ENCODE results near the gene SLX4IP.

Gene SLX4IP

GRCh38 chr20:10521836-10522235 is 86.7 kb downstream of the SLX4IP start:
- Histone ChIP-seq H3K27me3 (ENCODE audit: control insufficient read depth, insufficient read depth, low read length) (no peaks in the 10 kb centered on the region), H3K4me3 (ENCODE audit: low read depth, low read length) (no peak overlapping the region), H3K27ac (ENCODE audit: low read depth, low read length) (peak overlapping the region; percentile 36), H3K9ac (ENCODE audit: low read depth, low read length) (no peak overlapping the region), H3K9me3 (ENCODE audit: control insufficient read depth, insufficient read depth, low read length) (no peaks in the 10 kb centered on the region), H3K36me3 (ENCODE audit: control insufficient read depth, insufficient read depth, low read length) (no peaks in the 10 kb centered on the region), H3K4me1 (ENCODE audit: control insufficient read depth, insufficient read depth, low read length) (peaks cover 45% of the 10 kb centered on the region)

GRCh38 chr20:10522328-10522727 is 87.2 kb downstream of the SLX4IP start:
- H3K4me1 ChIP-seq (ENCODE audit: control insufficient read depth, insufficient read depth, low read length), result peaks cover 45% of the 10 kb centered on the region
- no peaks in the 10 kb centered on the region for H3K36me3 ChIP-seq (ENCODE audit: control insufficient read depth, insufficient read depth, low read length)
- no peak overlapping the region for H3K27ac ChIP-seq (ENCODE audit: low read depth, low read length)
- H3K9me3 ChIP-seq (ENCODE audit: control insufficient read depth, insufficient read depth, low read length), result no peaks in the 10 kb centered on the region
- no peaks in the 10 kb centered on the region for H3K27me3 ChIP-seq (ENCODE audit: control insufficient read depth, insufficient read depth, low read length)
- no peak overlapping the region for H3K4me3 ChIP-seq (ENCODE audit: low read depth, low read length)
- no peak overlapping the region for H3K9ac ChIP-seq (ENCODE audit: low read depth, low read length)

GRCh38 chr20:10523443-10523842 is 88.3 kb downstream of the SLX4IP start:
- Histone ChIP-seq H3K9ac (ENCODE audit: low read depth, low read length) (no peak overlapping the region), H3K27ac (ENCODE audit: low read depth, low read length) (peak overlapping the region; percentile 37), H3K4me1 (ENCODE audit: control insufficient read depth, insufficient read depth, low read length) (peaks cover 45% of the 10 kb centered on the region), H3K9me3 (ENCODE audit: control insufficient read depth, insufficient read depth, low read length) (no peaks in the 10 kb centered on the region), H3K36me3 (ENCODE audit: control insufficient read depth, insufficient read depth, low read length) (no peaks in the 10 kb centered on the region), H3K27me3 (ENCODE audit: control insufficient read depth, insufficient read depth, low read length) (no peaks in the 10 kb centered on the region), H3K4me3 (ENCODE audit: low read depth, low read length) (no peak overlapping the region)

- H3K4me3 ChIP-seq (ENCODE audit: low read depth, low read length), result no peak overlapping the region
- no peaks in the 10 kb centered on the region for H3K27me3 ChIP-seq (ENCODE audit: control insufficient read depth, insufficient read depth, low read length)
- no peaks in the 10 kb centered on the region for H3K36me3 ChIP-seq (ENCODE audit: control insufficient read depth, insufficient read depth, low read length)
- peaks cover 45% of the 10 kb centered on the region for H3K4me1 ChIP-seq (ENCODE audit: control insufficient read depth, insufficient read depth, low read length)
- no peak overlapping the region for H3K9ac ChIP-seq (ENCODE audit: low read depth, low read length)
- peak overlapping the region; percentile 51 for H3K27ac ChIP-seq (ENCODE audit: low read depth, low read length)
- H3K9me3 ChIP-seq (ENCODE audit: control insufficient read depth, insufficient read depth, low read length), result no peaks in the 10 kb centered on the region
Observed at GRCh38 chr20:10524034-10524476, 89.0 kb downstream of the SLX4IP start.

- Histone ChIP-seq H3K27ac (ENCODE audit: low read depth, low read length) (no peak overlapping the region), H3K4me3 (ENCODE audit: low read depth, low read length) (no peak overlapping the region), H3K27me3 (ENCODE audit: control insufficient read depth, insufficient read depth, low read length) (no peaks in the 10 kb centered on the region), H3K9me3 (ENCODE audit: control insufficient read depth, insufficient read depth, low read length) (no peaks in the 10 kb centered on the region), H3K36me3 (ENCODE audit: control insufficient read depth, insufficient read depth, low read length) (no peaks in the 10 kb centered on the region), H3K4me1 (ENCODE audit: control insufficient read depth, insufficient read depth, low read length) (peaks cover 45% of the 10 kb centered on the region), H3K9ac (ENCODE audit: low read depth, low read length) (no peak overlapping the region)
Observed at GRCh38 chr20:10524643-10525042, 89.5 kb downstream of the SLX4IP start.

- Histone ChIP-seq H3K4me3 (ENCODE audit: low read depth, low read length) (no peak overlapping the region), H3K4me1 (ENCODE audit: control insufficient read depth, insufficient read depth, low read length) (peaks cover 25% of the 10 kb centered on the region), H3K36me3 (ENCODE audit: control insufficient read depth, insufficient read depth, low read length) (no peaks in the 10 kb centered on the region), H3K27me3 (ENCODE audit: control insufficient read depth, insufficient read depth, low read length) (no peaks in the 10 kb centered on the region), H3K9me3 (ENCODE audit: control insufficient read depth, insufficient read depth, low read length) (no peaks in the 10 kb centered on the region), H3K27ac (ENCODE audit: low read depth, low read length) (no peak overlapping the region), H3K9ac (ENCODE audit: low read depth, low read length) (no peak overlapping the region)
Observed at GRCh38 chr20:10527781-10528180, 92.7 kb downstream of the SLX4IP start.

- no peaks in the 10 kb centered on the region for H3K9me3 ChIP-seq (ENCODE audit: control insufficient read depth, insufficient read depth, low read length)
- no peaks in the 10 kb centered on the region for H3K27me3 ChIP-seq (ENCODE audit: control insufficient read depth, insufficient read depth, low read length)
- no peak overlapping the region for H3K9ac ChIP-seq (ENCODE audit: low read depth, low read length)
- H3K4me1 ChIP-seq (ENCODE audit: control insufficient read depth, insufficient read depth, low read length), result peaks cover under 1% of the 10 kb centered on the region; the same call in 1 of the 2 replicates
- H3K27ac ChIP-seq (ENCODE audit: low read depth, low read length), result no peak overlapping the region
- no peaks in the 10 kb centered on the region for H3K36me3 ChIP-seq (ENCODE audit: control insufficient read depth, insufficient read depth, low read length)
- H3K4me3 ChIP-seq (ENCODE audit: low read depth, low read length), result no peak overlapping the region
Observed at GRCh38 chr20:10530883-10531282, 95.8 kb downstream of the SLX4IP start.

GRCh38 chr20:10531848-10532247 is 96.7 kb downstream of the SLX4IP start:
- no peaks in the 10 kb centered on the region for H3K36me3 ChIP-seq (ENCODE audit: control insufficient read depth, insufficient read depth, low read length)
- H3K27ac ChIP-seq (ENCODE audit: low read depth, low read length), result no peak overlapping the region
- no peaks in the 10 kb centered on the region; the same call in 1 of the 2 replicates for H3K4me1 ChIP-seq (ENCODE audit: control insufficient read depth, insufficient read depth, low read length)
- H3K9me3 ChIP-seq (ENCODE audit: control insufficient read depth, insufficient read depth, low read length), result no peaks in the 10 kb centered on the region
- H3K4me3 ChIP-seq (ENCODE audit: low read depth, low read length), result no peak overlapping the region
- H3K27me3 ChIP-seq (ENCODE audit: control insufficient read depth, insufficient read depth, low read length), result no peaks in the 10 kb centered on the region
- H3K9ac ChIP-seq (ENCODE audit: low read depth, low read length), result no peak overlapping the region

GRCh38 chr20:10532361-10532760 is 97.3 kb downstream of the SLX4IP start:
- Histone ChIP-seq H3K4me1 (ENCODE audit: control insufficient read depth, insufficient read depth, low read length) (no peaks in the 10 kb centered on the region; the same call in 1 of the 2 replicates), H3K36me3 (ENCODE audit: control insufficient read depth, insufficient read depth, low read length) (no peaks in the 10 kb centered on the region), H3K27ac (ENCODE audit: low read depth, low read length) (no peak overlapping the region), H3K27me3 (ENCODE audit: control insufficient read depth, insufficient read depth, low read length) (no peaks in the 10 kb centered on the region), H3K9ac (ENCODE audit: low read depth, low read length) (no peak overlapping the region), H3K4me3 (ENCODE audit: low read depth, low read length) (no peak overlapping the region), H3K9me3 (ENCODE audit: control insufficient read depth, insufficient read depth, low read length) (no peaks in the 10 kb centered on the region)

- Histone ChIP-seq H3K4me3 (ENCODE audit: low read depth, low read length) (no peak overlapping the region), H3K4me1 (ENCODE audit: control insufficient read depth, insufficient read depth, low read length) (peaks cover 20% of the 10 kb centered on the region), H3K36me3 (ENCODE audit: control insufficient read depth, insufficient read depth, low read length) (no peaks in the 10 kb centered on the region), H3K27me3 (ENCODE audit: control insufficient read depth, insufficient read depth, low read length) (no peaks in the 10 kb centered on the region), H3K27ac (ENCODE audit: low read depth, low read length) (no peak overlapping the region), H3K9me3 (ENCODE audit: control insufficient read depth, insufficient read depth, low read length) (no peaks in the 10 kb centered on the region), H3K9ac (ENCODE audit: low read depth, low read length) (no peak overlapping the region)
Observed at GRCh38 chr20:10536531-10536930, 101.4 kb downstream of the SLX4IP start.

GRCh38 chr20:10537850-10538480 is 102.9 kb downstream of the SLX4IP start:
- Histone ChIP-seq H3K9ac (ENCODE audit: low read depth, low read length) (no peak overlapping the region), H3K27ac (ENCODE audit: low read depth, low read length) (no peak overlapping the region), H3K36me3 (ENCODE audit: control insufficient read depth, insufficient read depth, low read length) (no peaks in the 10 kb centered on the region), H3K4me1 (ENCODE audit: control insufficient read depth, insufficient read depth, low read length) (peaks cover 26% of the 10 kb centered on the region), H3K27me3 (ENCODE audit: control insufficient read depth, insufficient read depth, low read length) (no peaks in the 10 kb centered on the region), H3K9me3 (ENCODE audit: control insufficient read depth, insufficient read depth, low read length) (no peaks in the 10 kb centered on the region), H3K4me3 (ENCODE audit: low read depth, low read length) (no peak overlapping the region)
